ENCODE results near the gene MITF. TPM values are rescaled to one million over a fixed set of nuclear protein-coding genes. Genes with fewer than 3 reads are reported as not detected.

MITF gene
- total RNA-seq, 2 donors from 2014 or later: 0.50 to 3.8 TPM

DNA sequence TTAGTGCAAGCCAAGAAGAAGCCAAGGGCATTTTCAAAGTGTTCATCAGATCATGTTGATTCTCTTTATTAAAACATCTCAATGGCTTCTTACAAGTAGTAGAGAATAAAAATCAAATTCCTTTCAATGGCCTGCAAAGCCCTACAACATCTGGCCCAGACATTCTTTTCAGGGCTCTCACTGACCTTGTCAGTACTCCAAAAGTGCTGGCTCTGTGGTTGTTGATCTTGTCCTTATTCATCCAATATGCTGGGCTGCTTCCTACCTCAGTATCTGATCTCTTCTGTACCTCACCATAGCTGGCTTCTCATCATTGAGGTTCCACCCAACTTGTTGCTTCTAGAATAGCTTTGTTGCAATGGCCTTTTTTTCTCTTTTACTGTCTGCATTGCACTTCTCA lies 186.2 kb downstream of the MITF start:
- H3K4me1 Mint-ChIP-seq: no peaks in the 10 kb centered on the region
- ATAC-seq: no peak
- no peaks in the 10 kb centered on the region for H3K27me3 Mint-ChIP-seq
- no peak overlapping the region for H3K4me3 Mint-ChIP-seq
- H3K9me3 ChIP-seq (ENCODE audit: control insufficient read depth, low read length, poor library complexity, severe bottlenecking): no peaks in the 10 kb centered on the region
- no peaks in the 10 kb centered on the region for H3K36me3 Mint-ChIP-seq (ENCODE audit: low read depth)
- no peak for DNase-seq
- no peak overlapping the region for H3K27ac Mint-ChIP-seq

DNA sequence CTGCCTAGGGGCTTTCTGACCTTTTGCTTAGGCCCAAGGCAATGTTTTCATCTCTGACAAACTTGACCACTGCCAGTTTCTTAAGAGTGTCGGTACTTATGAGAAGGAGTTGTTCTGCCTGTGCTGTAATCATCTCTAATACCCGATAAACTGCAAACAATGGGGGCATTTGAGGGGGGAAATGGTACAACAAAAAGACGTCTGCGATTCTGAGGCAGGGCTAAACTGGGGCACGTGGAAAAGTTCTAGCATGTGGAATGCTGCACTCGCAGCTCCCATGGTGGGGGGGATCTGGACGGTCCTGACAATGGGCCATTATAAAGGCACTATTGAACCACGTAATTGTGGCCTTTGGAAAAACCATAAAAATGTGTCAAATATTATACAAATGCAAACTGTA lies 187.1 kb downstream of the MITF start:
- DNase-seq: no peak
- H3K36me3 Mint-ChIP-seq (ENCODE audit: low read depth): no peaks in the 10 kb centered on the region
- no peaks in the 10 kb centered on the region for H3K27me3 Mint-ChIP-seq
- no peaks in the 10 kb centered on the region for H3K9me3 ChIP-seq (ENCODE audit: control insufficient read depth, low read length, poor library complexity, severe bottlenecking)
- no peak overlapping the region for H3K27ac Mint-ChIP-seq
- no peak overlapping the region for H3K4me3 Mint-ChIP-seq
- ATAC-seq: no peak
- no peaks in the 10 kb centered on the region for H3K4me1 Mint-ChIP-seq

DNA sequence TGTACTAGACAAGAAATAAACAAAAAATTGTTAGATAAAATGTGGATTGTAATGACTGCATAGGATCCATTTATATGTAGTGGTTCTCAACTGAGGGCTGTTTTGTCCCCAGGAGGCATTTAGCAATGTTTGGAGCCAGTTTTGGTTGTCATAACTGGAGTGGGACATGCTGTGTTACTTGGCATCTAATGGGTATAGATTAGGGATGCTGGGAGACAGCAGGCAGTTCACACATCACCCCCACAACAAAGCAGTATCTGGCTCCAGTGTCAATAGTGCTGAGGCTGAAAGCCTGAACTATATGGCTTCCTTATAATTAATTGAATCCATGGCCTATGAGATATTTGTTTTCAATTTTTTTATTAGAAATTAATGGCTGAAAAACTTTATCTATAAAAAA lies 188.3 kb downstream of the MITF start:
- Mint-ChIP-seq H3K27ac (no peak overlapping the region), H3K4me1 (no peaks in the 10 kb centered on the region), H3K4me3 (no peak overlapping the region), H3K36me3 (ENCODE audit: low read depth) (no peaks in the 10 kb centered on the region), H3K27me3 (no peaks in the 10 kb centered on the region)
- no peak for ATAC-seq
- DNase-seq: no peak
- H3K9me3 ChIP-seq (ENCODE audit: control insufficient read depth, low read length, poor library complexity, severe bottlenecking): no peaks in the 10 kb centered on the region

DNA sequence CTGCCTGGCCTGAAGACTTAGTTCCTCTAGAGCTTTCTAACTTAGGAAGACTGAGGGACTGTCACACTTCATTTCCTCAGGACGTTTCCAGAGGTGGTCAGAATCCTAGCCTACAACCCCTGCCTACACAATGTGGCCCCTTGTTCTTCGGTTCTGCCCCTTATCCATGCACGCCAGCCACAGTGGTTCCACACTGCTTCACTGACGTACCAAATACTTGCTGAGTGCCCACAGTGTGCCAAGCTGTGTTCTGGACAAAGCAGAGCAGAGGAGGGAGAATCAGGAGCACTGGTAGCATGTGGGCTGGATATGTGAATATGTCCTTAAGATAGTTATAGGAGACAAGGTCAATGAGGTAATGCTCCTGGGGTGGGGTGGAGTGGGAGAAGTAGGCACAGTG lies 189.8 kb downstream of the MITF start:
- H3K9me3 ChIP-seq (ENCODE audit: control insufficient read depth, low read length, poor library complexity, severe bottlenecking): no peaks in the 10 kb centered on the region
- Mint-ChIP-seq H3K4me3 (no peak overlapping the region), H3K36me3 (ENCODE audit: low read depth) (no peaks in the 10 kb centered on the region), H3K27me3 (no peaks in the 10 kb centered on the region), H3K27ac (no peak overlapping the region), H3K4me1 (no peaks in the 10 kb centered on the region)
- DNase-seq (no peak), ATAC-seq (no peak)

DNA sequence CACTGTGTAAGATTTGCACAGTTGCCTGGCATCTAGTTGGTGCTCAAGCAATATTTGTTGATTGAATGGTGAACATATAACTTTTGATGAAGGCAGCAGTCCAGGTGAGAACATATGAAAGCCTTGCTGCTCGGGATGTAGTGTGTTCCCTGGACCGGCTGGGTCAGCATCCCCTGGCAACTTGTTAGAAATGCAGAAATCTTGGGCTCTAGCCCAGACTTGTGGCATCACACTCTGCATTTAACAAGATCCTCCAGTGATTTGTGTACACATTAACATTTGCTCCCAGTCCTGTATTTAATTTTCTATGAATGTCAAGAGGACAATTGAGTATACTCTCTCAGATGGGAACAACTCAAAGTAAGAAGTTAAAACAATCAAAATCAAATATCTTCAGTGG lies 191.3 kb downstream of the MITF start:
- ATAC-seq: no peak
- Mint-ChIP-seq H3K4me3 (no peak overlapping the region), H3K4me1 (no peaks in the 10 kb centered on the region), H3K36me3 (ENCODE audit: low read depth) (no peaks in the 10 kb centered on the region), H3K27ac (no peak overlapping the region), H3K27me3 (no peaks in the 10 kb centered on the region)
- no peak for DNase-seq
- H3K9me3 ChIP-seq (ENCODE audit: control insufficient read depth, low read length, poor library complexity, severe bottlenecking): no peaks in the 10 kb centered on the region

DNA sequence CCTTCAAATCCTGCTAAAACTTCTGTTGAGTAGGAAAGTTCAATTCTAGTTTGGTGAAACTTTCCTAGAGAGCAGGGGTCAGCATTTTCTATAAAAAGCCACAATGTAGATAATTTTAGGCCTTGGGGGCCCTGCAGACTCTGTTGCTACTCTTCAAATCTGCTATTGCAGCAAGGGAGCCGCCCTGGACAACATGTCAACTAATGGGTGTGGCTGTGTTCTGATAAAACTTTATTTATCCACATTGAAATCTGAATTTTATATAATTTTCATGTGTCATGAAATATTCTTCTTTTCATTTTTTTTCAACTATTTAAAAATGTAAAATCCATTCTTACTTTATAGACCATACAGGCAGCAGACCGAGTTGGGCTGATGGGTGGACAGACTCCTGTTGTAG lies 192.8 kb downstream of the MITF start:
- DNase-seq: no peak
- Mint-ChIP-seq H3K27ac (no peak overlapping the region), H3K4me1 (no peaks in the 10 kb centered on the region), H3K4me3 (no peak overlapping the region), H3K36me3 (ENCODE audit: low read depth) (no peaks in the 10 kb centered on the region), H3K27me3 (no peaks in the 10 kb centered on the region)
- no peak for ATAC-seq
- no peaks in the 10 kb centered on the region for H3K9me3 ChIP-seq (ENCODE audit: control insufficient read depth, low read length, poor library complexity, severe bottlenecking)

DNA sequence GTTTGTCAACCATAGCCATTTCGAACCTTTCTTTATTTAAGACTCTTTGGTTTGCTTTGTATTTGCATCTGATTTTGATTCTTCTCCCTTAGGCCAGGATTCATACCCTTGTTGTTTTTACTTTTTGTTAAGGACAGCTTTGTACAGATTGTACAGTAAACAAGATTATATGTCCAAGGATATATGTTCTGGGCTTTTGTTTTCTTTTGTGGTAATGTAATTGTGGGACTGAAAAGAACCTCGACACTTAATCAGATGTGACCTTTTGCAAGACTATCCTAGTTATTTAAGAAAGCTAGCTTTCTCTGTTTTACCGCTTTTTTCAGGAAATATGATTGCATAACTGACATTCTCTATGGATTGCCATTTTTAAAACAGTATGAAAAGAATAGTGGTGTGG lies 193.2 kb downstream of the MITF start:
- Mint-ChIP-seq H3K4me3 (no peak overlapping the region), H3K4me1 (no peaks in the 10 kb centered on the region), H3K36me3 (ENCODE audit: low read depth) (no peaks in the 10 kb centered on the region), H3K27me3 (no peaks in the 10 kb centered on the region), H3K27ac (no peak overlapping the region)
- H3K9me3 ChIP-seq (ENCODE audit: control insufficient read depth, low read length, poor library complexity, severe bottlenecking): no peaks in the 10 kb centered on the region
- DNase-seq (no peak), ATAC-seq (no peak)

DNA sequence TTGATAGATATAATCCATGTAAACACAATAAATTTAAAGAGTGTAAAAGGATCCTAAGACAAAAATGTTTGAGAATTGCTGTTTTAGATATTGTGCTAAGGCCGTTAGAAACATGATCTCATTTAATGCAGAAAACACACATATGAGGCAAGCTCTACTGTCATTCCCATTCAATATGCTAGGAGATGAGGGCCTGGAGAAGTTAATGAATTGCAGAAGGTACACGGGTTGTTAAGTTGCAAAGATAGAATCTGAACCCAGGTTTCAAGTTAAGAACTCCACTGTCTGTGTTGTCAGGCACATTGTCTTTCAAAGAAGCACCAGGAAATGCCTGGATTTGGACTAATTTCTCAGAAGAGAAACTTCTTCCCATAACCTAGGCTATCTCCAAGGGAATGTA lies 195.1 kb downstream of the MITF start:
- Mint-ChIP-seq H3K4me3 (no peak overlapping the region), H3K27ac (no peak overlapping the region), H3K27me3 (peaks cover 5% of the 10 kb centered on the region), H3K36me3 (ENCODE audit: low read depth) (no peaks in the 10 kb centered on the region), H3K4me1 (no peaks in the 10 kb centered on the region)
- DNase-seq (no peak), ATAC-seq (no peak)
- no peaks in the 10 kb centered on the region for H3K9me3 ChIP-seq (ENCODE audit: control insufficient read depth, low read length, poor library complexity, severe bottlenecking)

DNA sequence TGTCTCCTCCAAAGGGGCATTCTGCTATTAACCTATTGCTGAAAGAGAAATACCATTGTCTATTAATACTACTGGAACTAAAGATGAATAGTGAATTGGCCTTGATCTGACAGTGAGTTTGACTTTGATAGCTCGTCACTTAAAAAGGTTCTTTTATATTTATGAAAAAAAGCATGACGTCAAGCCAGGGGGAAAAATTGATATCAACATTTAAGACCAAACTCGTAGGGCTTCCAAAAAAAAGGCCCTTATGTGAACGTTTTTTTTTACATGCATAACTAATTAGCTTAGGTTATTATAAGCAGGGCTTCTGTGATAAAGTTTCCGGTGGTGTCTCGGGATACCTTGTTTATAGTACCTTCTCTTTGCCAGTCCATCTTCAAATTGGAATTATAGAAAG lies 197.0 kb downstream of the MITF start:
- H3K36me3 Mint-ChIP-seq (ENCODE audit: low read depth): no peaks in the 10 kb centered on the region
- ATAC-seq (no peak), DNase-seq (no peak)
- no peaks in the 10 kb centered on the region for H3K9me3 ChIP-seq (ENCODE audit: control insufficient read depth, low read length, poor library complexity, severe bottlenecking)
- H3K27ac Mint-ChIP-seq: no peak overlapping the region
- H3K4me1 Mint-ChIP-seq: no peaks in the 10 kb centered on the region
- H3K4me3 Mint-ChIP-seq: no peak overlapping the region
- peaks cover 5% of the 10 kb centered on the region for H3K27me3 Mint-ChIP-seq

DNA sequence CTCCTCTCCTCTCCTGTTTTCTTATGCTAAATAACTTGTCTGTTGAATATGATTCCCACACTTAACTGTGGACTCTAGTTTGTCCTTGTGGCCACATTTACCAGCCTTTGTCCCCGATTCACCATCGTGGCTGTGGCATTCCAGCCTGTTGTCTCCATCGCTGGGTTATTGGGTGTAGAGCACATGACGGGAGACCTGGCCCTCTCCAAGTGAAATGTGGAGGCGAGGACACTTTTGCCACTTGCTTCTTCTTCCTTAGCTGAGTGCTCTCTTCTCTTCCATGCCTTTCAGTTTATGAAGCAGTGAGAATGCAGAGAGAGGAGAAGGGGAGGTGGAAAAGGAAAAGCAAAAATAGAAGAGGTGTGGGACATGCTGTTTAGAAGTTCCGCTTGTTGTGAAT lies 198.8 kb downstream of the MITF start:
- DNase-seq (no peak), ATAC-seq (no peak)
- no peak overlapping the region for H3K4me3 Mint-ChIP-seq
- peaks cover 5% of the 10 kb centered on the region for H3K27me3 Mint-ChIP-seq
- H3K4me1 Mint-ChIP-seq: no peaks in the 10 kb centered on the region
- H3K27ac Mint-ChIP-seq: no peak overlapping the region
- no peaks in the 10 kb centered on the region for H3K9me3 ChIP-seq (ENCODE audit: control insufficient read depth, low read length, poor library complexity, severe bottlenecking)
- no peaks in the 10 kb centered on the region for H3K36me3 Mint-ChIP-seq (ENCODE audit: low read depth)

DNA sequence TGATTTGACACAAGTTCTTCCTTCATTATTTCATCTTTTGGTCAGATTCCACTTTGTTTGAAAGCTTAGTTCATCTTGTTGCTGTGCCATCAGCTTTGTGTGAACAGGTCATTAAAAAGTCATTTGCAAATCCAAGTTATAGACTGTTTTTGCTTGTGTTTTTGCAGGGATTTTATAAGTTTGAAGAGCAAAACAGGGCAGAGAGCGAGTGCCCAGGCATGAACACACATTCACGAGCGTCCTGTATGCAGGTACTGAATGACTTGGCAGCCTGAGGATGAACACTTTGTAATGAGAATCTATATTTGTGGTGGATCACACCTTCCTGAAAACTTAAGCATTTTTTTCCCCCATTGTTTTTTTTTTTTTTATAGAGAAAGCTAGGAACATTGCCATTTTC lies 199.7 kb downstream of the MITF start:
- no peak overlapping the region for H3K4me3 Mint-ChIP-seq
- H3K27me3 Mint-ChIP-seq: peaks cover 5% of the 10 kb centered on the region
- H3K36me3 Mint-ChIP-seq (ENCODE audit: low read depth): no peaks in the 10 kb centered on the region
- no peak overlapping the region for H3K27ac Mint-ChIP-seq
- ATAC-seq (no peak), DNase-seq (no peak)
- H3K9me3 ChIP-seq (ENCODE audit: control insufficient read depth, low read length, poor library complexity, severe bottlenecking): no peaks in the 10 kb centered on the region
- no peaks in the 10 kb centered on the region for H3K4me1 Mint-ChIP-seq

DNA sequence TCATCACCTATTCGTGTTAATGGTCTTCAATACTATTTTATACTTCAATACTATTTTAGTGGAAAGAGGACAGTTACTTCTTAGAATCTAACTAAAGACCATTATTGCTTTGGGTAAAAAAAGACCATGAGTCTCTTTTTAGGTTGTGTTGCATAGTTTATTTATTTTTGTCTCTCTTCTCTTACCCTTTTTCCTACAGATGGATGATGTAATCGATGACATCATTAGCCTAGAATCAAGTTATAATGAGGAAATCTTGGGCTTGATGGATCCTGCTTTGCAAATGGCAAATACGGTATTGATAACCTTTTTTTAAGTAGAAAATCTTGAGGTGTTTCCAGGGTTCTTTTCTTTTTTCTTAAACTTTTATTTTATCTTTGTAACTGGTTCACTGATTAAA lies 201.8 kb downstream of the MITF start:
- no peaks in the 10 kb centered on the region for H3K4me1 Mint-ChIP-seq
- no peaks in the 10 kb centered on the region for H3K36me3 Mint-ChIP-seq (ENCODE audit: low read depth)
- no peak overlapping the region for H3K27ac Mint-ChIP-seq
- no peak overlapping the region for H3K4me3 Mint-ChIP-seq
- ATAC-seq (no peak), DNase-seq (no peak)
- H3K27me3 Mint-ChIP-seq: peaks cover 5% of the 10 kb centered on the region
- no peaks in the 10 kb centered on the region for H3K9me3 ChIP-seq (ENCODE audit: control insufficient read depth, low read length, poor library complexity, severe bottlenecking)

DNA sequence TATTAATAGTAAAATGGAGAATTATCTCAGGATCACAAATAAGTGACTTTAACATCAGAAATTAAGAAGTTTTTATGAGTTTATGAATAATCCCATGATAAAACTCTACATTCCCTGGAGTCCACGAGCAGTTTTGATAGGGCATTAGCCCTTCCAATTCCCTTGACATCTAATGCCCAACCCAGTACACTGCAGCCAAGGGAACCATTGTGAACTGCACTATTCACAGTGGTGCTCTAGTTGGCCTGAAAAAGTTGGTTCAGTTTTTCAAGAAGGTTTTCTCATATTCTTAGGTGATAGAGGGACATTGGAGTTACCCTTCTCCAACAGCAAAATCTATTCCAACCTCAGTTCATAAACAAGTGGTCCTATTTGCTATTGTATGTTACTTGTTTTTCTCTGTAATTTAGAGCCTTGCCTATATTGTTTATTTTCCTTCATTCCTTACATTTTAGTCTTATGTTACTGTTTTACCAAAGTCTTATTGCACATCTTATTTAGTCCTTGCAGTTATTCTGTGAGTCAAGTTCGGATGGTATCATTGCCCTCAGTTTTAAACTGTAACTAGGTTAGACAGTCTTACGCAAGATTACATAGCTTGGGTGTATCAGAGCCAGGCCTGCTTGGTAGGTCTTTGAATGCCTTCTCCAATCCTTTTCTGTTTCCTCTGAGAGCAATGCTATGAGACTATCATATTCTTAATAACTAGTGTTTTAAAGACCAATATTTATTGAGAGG lies 202.3 kb downstream of the MITF start:
- no peak for ATAC-seq
- DNase-seq: no peak
- no peaks in the 10 kb centered on the region for H3K36me3 Mint-ChIP-seq (ENCODE audit: low read depth)
- no peak overlapping the region for H3K4me3 Mint-ChIP-seq
- H3K27ac Mint-ChIP-seq: no peak overlapping the region
- H3K27me3 Mint-ChIP-seq: peaks cover 5% of the 10 kb centered on the region
- no peaks in the 10 kb centered on the region for H3K9me3 ChIP-seq (ENCODE audit: control insufficient read depth, low read length, poor library complexity, severe bottlenecking)
- H3K4me1 Mint-ChIP-seq: no peaks in the 10 kb centered on the region

DNA sequence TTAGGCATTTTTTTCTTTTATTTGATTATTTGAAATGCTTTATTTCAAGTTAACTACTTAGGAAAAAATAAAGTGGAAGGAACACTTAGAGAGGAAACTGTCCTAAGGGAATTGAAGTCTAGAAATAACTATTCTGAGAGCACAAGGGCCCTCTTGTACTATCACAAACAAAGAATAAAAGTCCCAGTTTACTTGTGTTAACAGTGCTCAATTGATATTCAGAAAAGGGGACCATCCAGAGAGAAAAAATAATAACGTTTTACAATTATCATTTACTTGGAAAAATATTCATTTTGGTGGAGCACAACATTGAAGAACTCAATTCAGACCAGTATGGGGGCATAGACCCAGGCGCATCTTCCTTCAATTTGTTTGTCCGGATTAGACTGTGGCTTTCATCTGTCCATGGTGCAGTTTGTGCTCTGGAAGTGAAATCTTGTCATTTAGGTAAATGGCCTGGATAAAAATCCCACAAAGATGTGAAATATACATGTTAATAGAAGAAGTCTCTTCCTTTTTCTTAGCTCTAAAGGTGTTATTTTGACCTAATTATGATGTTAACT lies 205.7 kb downstream of the MITF start:
- DNase-seq (no peak), ATAC-seq (no peak)
- H3K4me3 Mint-ChIP-seq: no peak overlapping the region
- no peaks in the 10 kb centered on the region for H3K27me3 Mint-ChIP-seq
- H3K27ac Mint-ChIP-seq: no peak overlapping the region
- H3K36me3 Mint-ChIP-seq (ENCODE audit: low read depth): no peaks in the 10 kb centered on the region
- no peaks in the 10 kb centered on the region for H3K9me3 ChIP-seq (ENCODE audit: control insufficient read depth, low read length, poor library complexity, severe bottlenecking)
- H3K4me1 Mint-ChIP-seq: no peaks in the 10 kb centered on the region

Measured in T-helper 17 cell (primary cell).